Cardiac fibroblast (primary cell): ENCODE measurements around the gene KIRREL1.

ENCODE experiments used
- DNase-seq, 2 donors: peaks; one replicate each; pipeline versions ENCODE4 v3.0.0 to v3.0.0-alpha.2; 2010; ENCODE audit warnings: low read depth in 2 of 2
- H3K4me3 ChIP-seq, 2 donors: replicated peaks in 1 of 2; 1 replicate in 1 of 2; 2 replicates in 1 of 2; pipeline ENCODE4 v1.5.1; 2011; ENCODE audit warnings: low read depth in 2 of 2, low read length in 2 of 2, mild to moderate bottlenecking in 2 of 2, moderate library complexity in 1 of 2
- CTCF ChIP-seq: IDR thresholded peaks from one replicate; pipeline ENCODE4 v1.5.1; 2011; ENCODE audit warnings: low read depth, mild to moderate bottlenecking, low read length, inconsistent platforms

KIRREL1 gene

DNA sequence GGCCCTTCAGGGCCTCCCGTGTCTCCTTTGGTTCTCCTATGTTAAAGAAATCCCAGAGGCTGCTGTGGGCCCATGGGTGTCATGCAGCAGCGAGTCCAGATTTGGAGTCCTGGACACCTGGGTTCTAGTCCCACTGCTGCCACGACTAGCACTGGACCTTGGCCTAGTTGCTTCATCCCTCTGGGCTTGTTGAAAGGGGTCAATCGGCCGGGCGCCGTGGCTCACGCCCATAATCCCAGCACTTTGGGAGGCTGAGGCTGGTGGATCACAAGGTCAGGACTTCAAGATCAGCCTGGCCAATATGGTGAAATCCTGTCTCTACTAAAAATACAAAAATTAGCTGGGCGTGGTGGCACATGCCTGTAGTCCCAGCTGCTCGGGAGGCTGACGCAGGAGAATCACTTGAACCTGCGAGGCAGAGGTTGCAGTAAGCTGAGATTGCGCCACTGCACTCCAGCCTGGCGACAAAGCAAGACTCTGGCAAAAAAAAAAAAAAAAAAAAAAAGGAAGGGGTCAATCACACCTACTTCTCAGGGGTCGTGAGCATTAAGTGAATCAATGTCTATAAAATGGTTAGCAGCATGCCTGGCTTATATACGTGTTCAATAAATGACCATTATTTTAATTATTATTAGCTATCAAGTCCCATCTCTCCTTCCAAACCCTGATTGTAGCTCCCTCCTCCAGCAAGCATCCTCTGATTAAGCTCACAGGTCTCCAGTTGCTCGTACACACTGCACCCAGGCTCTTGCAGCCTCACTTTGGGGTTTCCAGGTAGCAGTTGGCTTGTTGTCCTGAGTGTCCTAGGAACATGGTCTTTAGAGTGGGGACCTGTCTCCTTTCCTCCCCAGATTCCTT is 43.8 kb downstream of the KIRREL1 start:
- no peak for TF ChIP-seq CTCF
- H3K4me3 ChIP-seq, result no peak overlapping the region
- DNase-seq, result no peak

DNA sequence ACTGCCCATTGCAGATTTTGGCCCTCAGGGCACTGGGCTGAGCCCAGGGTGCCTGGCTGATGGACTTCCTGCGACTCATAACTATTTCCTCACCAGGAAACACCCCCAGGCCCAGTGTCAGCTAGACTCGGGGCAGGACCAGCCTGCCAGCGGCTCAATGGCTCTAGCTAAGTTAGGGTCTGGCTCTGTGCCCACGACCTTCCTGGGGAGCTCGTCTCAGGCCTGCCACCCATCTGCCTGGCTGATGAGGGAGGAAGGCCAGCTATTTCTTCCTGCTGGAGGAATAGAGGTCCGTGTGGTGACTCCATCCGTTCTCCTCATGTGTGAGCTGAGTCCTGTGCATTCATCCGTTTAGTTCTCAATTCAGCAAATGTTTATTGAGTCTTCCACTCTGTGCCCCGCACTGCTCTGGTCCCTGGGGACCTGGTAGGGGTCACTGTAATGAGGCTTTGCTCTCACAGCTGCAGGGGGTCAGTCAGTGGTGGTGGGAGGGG is 44.5 kb downstream of the KIRREL1 start:
- no peak overlapping the region for H3K4me3 ChIP-seq
- TF ChIP-seq CTCF, result no peak
- DNase-seq, result peak; percentile 63 to 72

DNA sequence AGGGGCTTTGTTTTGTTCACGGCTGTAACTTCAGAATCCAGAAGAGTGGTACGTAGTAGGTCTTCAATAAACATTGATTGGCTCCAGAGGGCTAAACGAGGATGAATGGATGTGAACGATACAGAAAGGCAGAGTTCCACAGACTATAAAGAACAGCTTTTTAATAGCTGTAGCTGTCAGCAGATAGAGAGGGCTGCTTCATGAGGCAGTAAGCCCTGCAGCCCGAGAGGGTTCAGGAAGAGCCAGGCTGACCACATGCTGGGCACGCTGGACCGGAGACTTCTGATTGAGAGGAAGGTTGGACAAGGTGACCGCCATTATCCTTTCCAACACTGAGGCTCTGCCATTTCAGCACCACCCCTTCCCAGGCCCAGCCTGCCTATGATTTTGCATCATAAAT is 45.3 kb downstream of the KIRREL1 start:
- no peak for TF ChIP-seq CTCF
- DNase-seq, result no peak
- no peak overlapping the region for H3K4me3 ChIP-seq

GRCh38 chr1:158039380-158039779 is 45.9 kb downstream of the KIRREL1 start:
- peak in 1 of 2 donors; percentile 58 for DNase-seq
- H3K4me3 ChIP-seq, result no peak overlapping the region
- no peak for TF ChIP-seq CTCF

DNA sequence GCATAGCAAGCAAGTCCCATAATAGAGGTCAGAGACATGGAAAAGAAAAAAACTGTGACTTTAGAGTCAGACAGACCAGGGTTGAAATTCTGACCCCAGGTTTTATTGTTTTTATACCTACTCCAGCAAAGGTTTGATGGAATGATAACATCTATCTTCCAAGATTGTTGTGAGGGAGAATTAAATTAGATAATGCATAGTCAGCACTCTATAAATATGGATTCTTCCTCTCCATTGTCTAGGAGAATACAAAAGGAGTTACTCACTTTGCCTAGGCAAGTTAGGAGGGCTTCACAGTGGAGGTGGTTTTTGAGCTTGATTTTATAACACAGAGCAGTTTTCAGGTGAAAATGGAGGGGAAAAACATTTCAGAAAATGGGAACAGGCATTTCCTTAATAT is 46.9 kb downstream of the KIRREL1 start:
- H3K4me3 ChIP-seq, result no peak overlapping the region
- DNase-seq, result no peak
- TF ChIP-seq CTCF, result no peak

DNA sequence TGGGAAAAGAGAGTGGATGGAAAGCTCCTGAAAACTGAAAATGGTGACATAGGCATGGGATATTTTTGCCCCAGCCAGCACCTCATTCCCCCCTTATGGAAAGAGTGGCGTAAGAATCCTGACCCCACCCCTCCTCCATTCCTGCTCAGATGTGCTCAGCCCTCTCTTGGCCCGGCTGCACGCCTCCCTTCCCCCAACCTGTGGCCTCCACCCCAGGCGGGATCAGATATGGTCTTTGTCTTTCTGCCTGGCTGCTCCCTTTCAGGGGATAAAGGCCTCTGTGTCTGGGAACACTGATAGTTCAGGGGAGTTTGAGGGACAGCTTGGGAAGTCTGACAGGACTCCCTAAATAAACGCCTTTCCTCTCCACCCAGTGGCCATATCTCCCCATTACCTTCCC is 49.8 kb downstream of the KIRREL1 start:
- peak in 1 of 2 donors; percentile 31 for DNase-seq
- no peak for TF ChIP-seq CTCF
- no peak overlapping the region for H3K4me3 ChIP-seq
